DLD1 (cell line): ENCODE data around the gene KCNK15.
"Not testable (repeated sequence)": the region's sequence is repeated elsewhere in the genome, so short reads cannot be mapped to it uniquely, and the experiment has no call there.

Source experiments
- in situ Hi-C: cut with HindIII; loops from 2 replicates; pipeline ENCODE4 v1.10.0; 2017; ENCODE audit warnings: low sequenced_read_pairs

The KCNK15 gene

GRCh38 chr20:44745598-44746366 is at the start of gene KCNK15:
TSS of gene KCNK15 (plus strand) at chr20:44745865. CDS start at chr20:44745911, 46 bp downstream.
- in situ Hi-C loops: no loop called here

- in situ Hi-C loops: no loop called here
These were observed 49.4 kb upstream of the KCNK15 start for GRCh38 chr20:44696315-44696714.

- in situ Hi-C loops: not testable (repeated sequence)
These were observed 48.6 kb upstream of the KCNK15 start for GRCh38 chr20:44697041-44697440.

- in situ Hi-C loops: no loop called here
These were observed 47.3 kb upstream of the KCNK15 start for GRCh38 chr20:44698351-44698750.

- in situ Hi-C loops: no loop called here
These were observed 45.4 kb upstream of the KCNK15 start for GRCh38 chr20:44700306-44700705.

- in situ Hi-C loops: no loop called here
These were observed 44.4 kb upstream of the KCNK15 start for GRCh38 chr20:44701118-44701857.

- in situ Hi-C loops: no loop called here
These were observed 43.8 kb upstream of the KCNK15 start for GRCh38 chr20:44701858-44702256.

GRCh38 chr20:44702776-44703175 is 42.9 kb upstream of the KCNK15 start:
- in situ Hi-C loops: no loop called here

- in situ Hi-C loops: no loop called here
These were observed 42.3 kb upstream of the KCNK15 start for GRCh38 chr20:44703183-44703925.

- in situ Hi-C loops: no loop called here
These were observed 41.6 kb upstream of the KCNK15 start for GRCh38 chr20:44703956-44704488.

- in situ Hi-C loops: no loop called here
These were observed 41.1 kb upstream of the KCNK15 start for GRCh38 chr20:44704551-44704971.

- in situ Hi-C loops: no loop called here
These were observed 40.1 kb upstream of the KCNK15 start for GRCh38 chr20:44705364-44706094.

- in situ Hi-C loops: no loop called here
These were observed 39.2 kb upstream of the KCNK15 start for GRCh38 chr20:44706301-44707017.

- in situ Hi-C loops: no loop called here
These were observed 38.6 kb upstream of the KCNK15 start for GRCh38 chr20:44707018-44707579.

GRCh38 chr20:44709380-44709779 is 36.3 kb upstream of the KCNK15 start:
- in situ Hi-C loops: no loop called here

GRCh38 chr20:44709797-44710196 is 35.9 kb upstream of the KCNK15 start:
- in situ Hi-C loops: no loop called here

- in situ Hi-C loops: no loop called here
These were observed 34.4 kb upstream of the KCNK15 start for GRCh38 chr20:44711237-44711636.

- in situ Hi-C loops: no loop called here
These were observed 31.5 kb upstream of the KCNK15 start for GRCh38 chr20:44714102-44714700.
